CD4-positive, alpha-beta T cell (primary cell): ENCODE measurements around the gene HADHB. TPM values are rescaled to one million over a fixed set of nuclear protein-coding genes. Genes with fewer than 3 reads are reported as not detected.

Experiments
- ATAC-seq: fragments of 200-7000 bp; cut with Tn5 transposase; one replicate; pipeline ENCODE4 v1.10.0; 2022; ENCODE audit warnings: mild to moderate bottlenecking; ENCODE audit not compliant: poor library complexity
- CTCF ChIA-PET: fragments of 350-600 bp; sonication (Branson Sonifier 250); formaldehyde crosslinking; loops from one replicate; lab custom pipeline; 2021; ENCODE audit warnings: antibody characterized with exemption, inconsistent platforms; lab: Charles Lee
- POLR2A ChIA-PET: fragments of 350-600 bp; sonication (Branson Sonifier 250); formaldehyde crosslinking; loops from one replicate; lab custom pipeline; 2021; ENCODE audit warnings: antibody characterized with exemption, inconsistent platforms; lab: Charles Lee
- DNase-seq, 14 experiments: peaks; one replicate each; pipeline ENCODE4 v3.0.0-alpha.2; 2013 to 2020; ENCODE audit warnings: mixed read lengths in 2 of 14
- H3K27ac ChIP-seq, 2 donors: one replicate each; pipeline versions ENCODE4 v1.5.1 to v1.7.0; 2013; ENCODE audit warnings: low read length in 2 of 2, low read depth in 1 of 2, mild to moderate bottlenecking in 1 of 2
- H3K27me3 ChIP-seq, 2 experiments: 1 replicate in 1 of 2; 2 replicates in 1 of 2; pipeline versions ENCODE4 v1.6.1 to v1.7.0; 2013; ENCODE audit warnings: low read length in 2 of 2, control low read depth in 1 of 2, mild to moderate bottlenecking in 1 of 2, moderate library complexity in 1 of 2; ENCODE audit not compliant: insufficient read depth in 2 of 2, control insufficient read depth in 1 of 2
- H3K36me3 ChIP-seq: one replicate; pipeline ENCODE4 v1.6.1; 2013; ENCODE audit warnings: low read length, control low read depth; ENCODE audit not compliant: insufficient read depth
- H3K4me1 ChIP-seq: one replicate; pipeline ENCODE4 v1.6.1; 2013; ENCODE audit warnings: low read length, control low read depth; ENCODE audit not compliant: insufficient read depth
- H3K4me3 ChIP-seq: one replicate; pipeline ENCODE4 v1.5.1; 2013; ENCODE audit warnings: mild to moderate bottlenecking, low read length, moderate library complexity
- H3K9me3 ChIP-seq, 2 experiments: 1 replicate in 1 of 2; 2 replicates in 1 of 2; pipeline versions ENCODE4 v1.6.1 to v1.7.0; 2013; ENCODE audit warnings: low read length in 2 of 2, mild to moderate bottlenecking in 2 of 2, control low read depth in 1 of 2, moderate library complexity in 1 of 2; ENCODE audit not compliant: control insufficient read depth in 1 of 2, insufficient read depth in 1 of 2
- H3K27ac Mint-ChIP-seq: one replicate; pipeline ENCODE4 v1.8.0; 2020; ENCODE audit warnings: mixed read lengths
- H3K27me3 Mint-ChIP-seq: one replicate; pipeline ENCODE4 v1.8.0; 2021; ENCODE audit warnings: mixed read lengths
- H3K36me3 Mint-ChIP-seq: one replicate; pipeline ENCODE4 v1.8.0; 2021; ENCODE audit warnings: low read depth, mixed read lengths
- H3K4me1 Mint-ChIP-seq: one replicate; pipeline ENCODE4 v1.8.0; 2021; ENCODE audit warnings: low read depth, mixed read lengths
- H3K4me3 Mint-ChIP-seq: one replicate; pipeline ENCODE4 v1.8.0; 2020; ENCODE audit warnings: mild to moderate bottlenecking, mixed read lengths
- H3K9me3 Mint-ChIP-seq: one replicate; pipeline ENCODE4 v1.8.0; 2020; ENCODE audit warnings: mixed read lengths
- intact Hi-C, 2 experiments: fragments of 100-400 bp; cut with DNase I in 1 of 2; cut with micrococcal nuclease in 1 of 2; formaldehyde crosslinking; loops; one replicate each; pipeline versions ENCODE4 v1.15.1 to v1.9.0; 2023 to 2025; cut with DNase I, micrococcal nuclease
- total RNA-seq, 174 experiments: library from RNA in 2 of 174; stranded (reverse) in 2 of 174; gene quantifications; one replicate each; pipeline ENCODE4 v1.2.3 and lab custom pipeline; 2021 to 2026
- TF ChIP-seq, protein P1 (sequence below): fragments of 200-600 bp; IDR thresholded peaks from one replicate; pipeline ENCODE4 v1.8.0; 2022; ENCODE audit warnings: antibody characterized with exemption, mild to moderate bottlenecking

Gene HADHB
- total RNA-seq, 2 experiments from 2014 or later = 25.2 to 30.3 TPM

DNA sequence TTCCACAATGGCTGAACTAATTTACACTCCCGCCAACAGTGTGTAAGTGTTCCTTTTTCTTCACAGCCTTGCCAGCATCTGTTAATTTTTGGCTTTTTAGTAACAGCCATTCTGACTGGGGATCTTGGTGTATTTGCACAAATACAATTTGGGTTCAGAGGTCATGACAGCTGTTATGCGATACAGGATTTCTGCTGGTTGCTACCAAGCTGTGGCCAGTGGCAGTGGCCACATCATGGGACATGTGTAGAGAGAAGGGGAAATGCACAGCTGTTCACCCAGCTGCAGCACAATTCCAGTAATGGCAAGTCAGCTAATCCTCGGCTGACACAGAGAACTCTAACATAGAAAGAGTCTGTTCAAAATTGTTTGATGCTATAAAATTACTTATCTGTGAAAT, 80.2 kb downstream of the HADHB start:
- Histone ChIP-seq H3K27me3 (no peaks in the 10 kb centered on the region), H3K9me3 (no peaks in the 10 kb centered on the region), H3K36me3 (no peaks in the 10 kb centered on the region), H3K27ac (no peak overlapping the region), H3K4me1 (peaks cover under 1% of the 10 kb centered on the region), H3K4me3 (no peak overlapping the region)
- Mint-ChIP-seq H3K27me3 (no peaks in the 10 kb centered on the region), H3K9me3 (no peaks in the 10 kb centered on the region), H3K4me3 (no peak overlapping the region), H3K27ac (no peak overlapping the region), H3K36me3 (no peaks in the 10 kb centered on the region), H3K4me1 (peaks cover 3% of the 10 kb centered on the region)
- ChIA-PET POLR2A (interaction anchor here (1.2 kb wide), 1 partner anchor 25 kb away, joined by 3 read pairs; no protein-coding TSS in a partner anchor), CTCF (no interaction called here)
- DNase-seq (no peak), ATAC-seq (no peak)
- TF ChIP-seq, protein P1, sequence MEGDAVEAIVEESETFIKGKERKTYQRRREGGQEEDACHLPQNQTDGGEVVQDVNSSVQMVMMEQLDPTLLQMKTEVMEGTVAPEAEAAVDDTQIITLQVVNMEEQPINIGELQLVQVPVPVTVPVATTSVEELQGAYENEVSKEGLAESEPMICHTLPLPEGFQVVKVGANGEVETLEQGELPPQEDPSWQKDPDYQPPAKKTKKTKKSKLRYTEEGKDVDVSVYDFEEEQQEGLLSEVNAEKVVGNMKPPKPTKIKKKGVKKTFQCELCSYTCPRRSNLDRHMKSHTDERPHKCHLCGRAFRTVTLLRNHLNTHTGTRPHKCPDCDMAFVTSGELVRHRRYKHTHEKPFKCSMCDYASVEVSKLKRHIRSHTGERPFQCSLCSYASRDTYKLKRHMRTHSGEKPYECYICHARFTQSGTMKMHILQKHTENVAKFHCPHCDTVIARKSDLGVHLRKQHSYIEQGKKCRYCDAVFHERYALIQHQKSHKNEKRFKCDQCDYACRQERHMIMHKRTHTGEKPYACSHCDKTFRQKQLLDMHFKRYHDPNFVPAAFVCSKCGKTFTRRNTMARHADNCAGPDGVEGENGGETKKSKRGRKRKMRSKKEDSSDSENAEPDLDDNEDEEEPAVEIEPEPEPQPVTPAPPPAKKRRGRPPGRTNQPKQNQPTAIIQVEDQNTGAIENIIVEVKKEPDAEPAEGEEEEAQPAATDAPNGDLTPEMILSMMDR = no peak
- intact Hi-C loops = loop anchor here in 1 of 2 experiments (5.0 kb wide), 3 partner anchors 33 to 373 kb away; partner anchors contain the start of gene GAREM2

DNA sequence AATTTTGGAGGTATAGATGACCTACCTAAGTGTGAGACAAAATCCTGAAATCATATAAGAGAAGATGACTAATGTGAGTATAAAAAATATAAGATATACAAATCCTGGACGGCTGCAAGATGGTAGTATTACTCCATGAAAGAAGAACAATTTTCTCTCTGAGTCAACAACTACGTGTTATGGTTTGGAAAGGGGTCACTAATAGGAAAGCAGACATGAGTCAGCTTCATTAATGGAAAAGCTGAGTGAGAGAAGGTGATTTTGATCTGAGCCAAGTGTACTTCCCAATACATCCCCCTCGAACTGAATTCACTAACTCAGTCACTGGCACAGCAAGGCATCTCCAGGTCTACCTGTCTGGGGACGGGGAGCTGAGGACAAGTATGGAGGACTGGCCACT, 81.1 kb downstream of the HADHB start:
- H3K27me3 ChIP-seq = no peaks in the 10 kb centered on the region
- Mint-ChIP-seq H3K4me3 (no peak overlapping the region), H3K36me3 (no peaks in the 10 kb centered on the region), H3K4me1 (peaks cover 7% of the 10 kb centered on the region), H3K27ac (no peak overlapping the region), H3K9me3 (no peaks in the 10 kb centered on the region), H3K27me3 (no peaks in the 10 kb centered on the region)
- no peak overlapping the region for H3K4me3 ChIP-seq
- intact Hi-C loops = loop anchor here in 1 of 2 experiments (5.0 kb wide), 3 partner anchors 34 to 374 kb away; partner anchors contain the start of gene GAREM2
- ChIA-PET CTCF (no interaction called here), POLR2A (interaction anchor here (1.2 kb wide), 1 partner anchor 26 kb away, joined by 3 read pairs; no protein-coding TSS in a partner anchor)
- H3K27ac ChIP-seq = no peak overlapping the region
- no peaks in the 10 kb centered on the region for H3K9me3 ChIP-seq
- H3K4me1 ChIP-seq = peaks cover 6% of the 10 kb centered on the region
- no peaks in the 10 kb centered on the region for H3K36me3 ChIP-seq
- TF ChIP-seq, protein P1 = no peak
- no peak for ATAC-seq
- DNase-seq = no peak

DNA sequence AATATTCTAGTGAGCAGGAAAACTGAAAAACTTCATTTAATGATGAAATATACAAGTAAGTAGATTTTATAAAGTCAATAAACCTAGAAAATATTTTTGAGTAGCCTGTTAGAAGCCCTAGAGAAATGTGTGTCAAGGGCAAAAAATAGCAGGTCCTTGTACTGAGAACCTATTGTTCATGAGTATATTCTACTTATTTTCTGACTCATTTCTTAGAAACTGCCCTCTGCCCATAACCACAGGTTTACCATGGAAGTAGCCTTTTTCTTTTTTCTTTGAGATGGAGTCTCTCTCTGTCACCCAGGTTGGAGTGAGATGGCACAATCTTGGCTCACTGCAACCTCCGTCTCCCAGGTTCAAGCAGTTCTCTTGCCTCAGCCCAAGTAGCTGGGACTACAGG, 81.8 kb downstream of the HADHB start:
- TF ChIP-seq, protein P1 = no peak
- CTCF ChIA-PET = no interaction called here
- Mint-ChIP-seq H3K4me3 (no peak overlapping the region), H3K27me3 (no peaks in the 10 kb centered on the region), H3K4me1 (peaks cover 7% of the 10 kb centered on the region), H3K27ac (no peak overlapping the region), H3K36me3 (no peaks in the 10 kb centered on the region), H3K9me3 (no peaks in the 10 kb centered on the region)
- H3K27me3 ChIP-seq = no peaks in the 10 kb centered on the region
- H3K4me3 ChIP-seq = no peak overlapping the region
- H3K27ac ChIP-seq = no peak overlapping the region
- no peaks in the 10 kb centered on the region for H3K36me3 ChIP-seq
- ATAC-seq = no peak
- H3K4me1 ChIP-seq = peaks cover 6% of the 10 kb centered on the region
- POLR2A ChIA-PET = no interaction called here
- H3K9me3 ChIP-seq = no peaks in the 10 kb centered on the region
- intact Hi-C loops = loop anchor here in 1 of 2 experiments (5.0 kb wide), 3 partner anchors 34 to 374 kb away; partner anchors contain the start of gene GAREM2
- no peak for DNase-seq
